GM19455 (cell line): ENCODE data around the gene NR5A2.
"Not testable (repeated sequence)": the region's sequence is repeated elsewhere in the genome, so short reads cannot be mapped to it uniquely, and the experiment has no call there.

Source experiments
- ATAC-seq: cut with Tn5 transposase; IDR thresholded peaks from one replicate; pipeline ENCODE4 v1.9.1; 2021; ENCODE audit not compliant: unreplicated experiment

Gene NR5A2

DNA sequence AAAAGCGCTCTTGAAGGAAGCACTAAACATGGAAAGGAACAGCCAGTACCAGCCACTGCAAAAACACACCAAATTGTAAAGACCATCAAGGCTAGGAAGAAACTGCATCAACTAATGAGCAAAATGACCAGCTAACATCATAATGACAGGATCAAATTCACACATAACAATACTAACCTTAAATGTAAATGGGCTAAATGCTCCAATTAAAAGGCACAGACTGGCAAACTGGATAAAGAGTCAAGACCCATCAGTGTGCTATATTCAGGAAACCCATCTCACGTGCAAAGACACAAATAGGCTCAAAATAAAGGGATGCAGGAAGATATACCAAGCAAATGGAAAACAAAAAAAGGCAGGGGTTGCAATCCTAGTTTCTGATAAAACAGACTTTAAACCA, 159.8 kb downstream of the NR5A2 start:
- ATAC-seq, result not testable (repeated sequence)

DNA sequence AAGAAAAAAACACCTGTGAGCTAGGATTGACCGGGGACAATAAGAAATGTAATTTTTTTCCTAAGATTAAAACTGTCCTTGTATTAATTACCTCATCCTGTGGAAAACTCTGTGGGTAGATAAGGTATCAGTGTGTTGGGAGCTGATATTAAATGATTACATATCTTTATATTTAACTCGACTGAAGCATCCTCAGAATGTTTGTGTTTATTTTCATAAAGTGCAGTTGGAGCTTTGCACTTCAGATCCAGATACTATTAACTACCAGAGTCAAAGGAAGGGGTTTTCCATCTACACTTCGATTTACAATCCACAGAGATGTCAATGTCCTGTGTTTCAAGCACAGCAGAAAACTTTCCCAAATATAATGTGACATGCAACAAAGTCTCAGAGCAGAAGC, 164.5 kb downstream of the NR5A2 start:
- ATAC-seq, result no peak

DNA sequence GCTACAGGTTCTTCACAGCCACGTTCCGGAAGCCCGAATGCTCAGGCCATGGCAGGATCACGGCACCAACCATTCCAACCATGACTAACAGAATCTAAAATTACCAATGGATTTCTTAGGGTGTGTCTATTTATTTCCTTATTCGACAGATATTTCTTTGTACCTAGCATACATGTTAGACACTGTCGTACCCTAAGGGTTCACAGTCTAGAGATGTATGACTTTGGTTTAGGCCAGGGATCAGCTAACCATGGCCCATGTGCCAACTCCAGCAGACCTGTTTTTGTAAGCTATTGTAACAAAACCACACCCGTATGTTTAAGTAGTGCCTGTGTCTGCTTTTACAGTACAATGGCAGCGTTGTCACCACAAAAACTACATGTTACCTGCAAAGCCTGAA, 167.0 kb downstream of the NR5A2 start:
- ATAC-seq, result no peak

DNA sequence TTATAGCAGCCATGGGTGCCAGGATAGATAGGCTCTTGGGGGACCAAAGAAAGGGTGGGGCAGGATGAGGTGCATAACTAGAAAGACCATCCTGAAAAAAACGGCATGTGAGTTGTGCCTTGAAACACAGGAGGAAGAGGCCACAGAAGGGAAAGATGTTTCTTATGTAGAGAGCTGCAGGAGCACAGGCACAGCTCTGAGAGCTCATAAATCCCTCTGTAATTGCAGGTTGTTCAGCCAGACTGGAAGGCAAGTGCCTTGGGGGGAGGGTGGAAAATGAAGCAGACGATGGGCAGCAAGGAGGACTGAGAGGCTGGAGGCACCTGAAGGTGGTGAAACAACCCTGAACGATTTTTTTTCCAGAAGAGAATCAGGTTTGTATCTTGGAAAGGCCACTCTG, 170.7 kb downstream of the NR5A2 start:
- ATAC-seq, result no peak

DNA sequence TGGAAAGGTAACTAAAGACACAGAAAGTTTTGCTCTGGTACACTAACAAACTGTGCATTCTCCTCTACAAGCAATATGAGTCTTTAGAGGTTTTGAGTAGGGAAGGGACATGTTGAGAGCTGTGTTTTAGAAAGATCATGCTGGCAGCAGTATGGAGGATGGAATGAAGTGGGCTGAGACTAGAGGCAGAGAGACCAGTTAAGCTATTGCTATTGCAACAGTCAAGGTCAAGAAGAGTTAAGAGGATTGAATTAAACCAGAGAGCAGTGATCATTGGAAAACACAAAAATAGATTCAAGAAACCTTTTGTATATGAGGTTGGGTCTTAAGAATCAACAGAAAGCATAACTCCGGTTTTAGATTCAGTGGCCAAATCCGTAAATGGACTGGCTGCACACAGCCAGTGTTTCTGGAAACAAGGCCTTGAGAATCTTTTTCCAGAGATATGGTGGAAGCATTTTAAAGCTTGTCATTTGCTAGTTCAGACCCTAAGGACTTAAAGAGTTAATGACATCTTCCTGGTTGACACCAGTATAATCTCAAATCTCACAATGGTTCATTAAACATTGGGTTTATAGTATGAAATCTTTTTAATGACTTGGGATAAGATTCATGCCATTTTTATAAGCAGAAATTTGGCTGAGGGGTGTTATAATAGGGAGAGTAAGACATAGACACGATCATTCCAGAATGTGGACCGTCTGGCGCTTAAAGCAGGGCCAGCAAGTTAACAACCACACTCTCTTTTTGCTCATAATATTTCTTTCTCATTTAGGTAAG, 177.9 kb downstream of the NR5A2 start:
- no peak for ATAC-seq

DNA sequence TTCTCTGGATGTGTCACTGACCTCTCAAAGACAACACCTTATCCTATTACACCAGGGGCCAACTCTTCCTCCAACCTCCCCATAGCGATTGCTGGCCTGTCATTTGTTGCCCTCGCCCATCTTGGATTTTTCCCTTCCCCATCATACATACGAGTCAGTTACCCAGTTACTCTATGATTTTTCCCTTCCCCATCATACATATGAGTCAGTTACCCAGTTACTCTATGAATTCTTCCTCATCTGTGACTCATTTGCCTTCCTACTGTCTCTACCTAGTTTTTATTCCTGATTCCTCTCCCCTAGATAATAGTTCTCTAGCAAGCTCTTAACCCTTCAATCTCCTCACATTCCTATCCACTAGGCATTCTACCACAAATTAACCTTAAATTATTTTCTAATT, 178.8 kb downstream of the NR5A2 start:
- no peak for ATAC-seq

DNA sequence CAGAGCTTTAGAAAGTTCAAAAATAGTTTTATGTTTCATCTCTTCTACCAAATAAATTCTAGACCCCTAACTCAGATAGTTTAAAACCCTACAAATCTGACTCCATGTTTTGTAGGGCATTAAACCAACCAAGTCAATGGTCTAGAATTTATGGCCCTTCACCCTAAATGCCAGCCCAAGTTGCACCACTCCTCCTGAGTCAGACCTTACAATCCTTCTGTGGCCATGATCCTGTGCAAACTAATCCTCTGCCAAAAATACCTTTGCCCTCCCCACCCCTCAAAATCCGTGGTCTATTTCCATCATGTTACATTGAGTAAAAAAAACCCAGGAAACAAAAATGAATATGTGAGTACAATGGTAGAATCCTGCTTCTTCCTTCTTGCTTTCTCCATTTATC, 179.3 kb downstream of the NR5A2 start:
- ATAC-seq, result no peak

DNA sequence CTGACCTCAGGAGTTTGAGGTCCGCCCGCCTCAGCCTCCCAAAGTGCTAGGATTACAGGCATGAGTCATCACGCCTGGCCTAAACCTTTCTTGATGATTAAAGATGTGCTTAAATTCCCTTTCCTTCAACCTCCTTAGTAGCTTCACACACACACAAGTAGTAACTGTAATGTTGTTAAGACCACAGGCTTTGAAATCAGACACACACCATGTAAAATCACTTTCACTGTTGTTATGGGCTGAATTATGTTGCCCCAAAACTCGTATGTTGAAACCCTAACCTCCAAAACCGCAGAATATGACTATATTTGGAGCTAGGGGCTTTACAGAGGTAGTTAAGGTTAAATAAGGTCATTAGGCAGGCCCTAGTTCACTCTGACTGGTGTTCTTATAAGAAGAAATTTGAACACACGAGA, 180.2 kb downstream of the NR5A2 start:
- ATAC-seq, result no peak

DNA sequence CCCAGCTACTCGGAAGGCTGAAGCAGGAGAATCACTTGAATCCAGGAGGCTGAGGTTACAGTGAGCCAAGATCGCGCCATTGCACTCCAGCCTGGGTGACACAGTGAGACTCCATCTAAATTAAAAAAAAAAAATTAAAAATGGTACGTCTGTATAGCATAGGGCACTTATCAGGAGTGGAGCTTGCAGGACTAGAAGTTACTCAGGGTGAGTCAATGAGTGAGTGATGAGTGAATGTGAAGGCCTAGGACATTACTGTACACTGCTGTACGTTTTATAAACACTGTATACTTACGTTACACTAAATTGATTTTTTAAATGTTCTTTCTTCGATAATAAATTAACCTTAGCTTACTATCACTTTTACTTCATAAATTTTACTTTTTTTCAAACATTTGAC, 183.6 kb downstream of the NR5A2 start:
- no peak for ATAC-seq

DNA sequence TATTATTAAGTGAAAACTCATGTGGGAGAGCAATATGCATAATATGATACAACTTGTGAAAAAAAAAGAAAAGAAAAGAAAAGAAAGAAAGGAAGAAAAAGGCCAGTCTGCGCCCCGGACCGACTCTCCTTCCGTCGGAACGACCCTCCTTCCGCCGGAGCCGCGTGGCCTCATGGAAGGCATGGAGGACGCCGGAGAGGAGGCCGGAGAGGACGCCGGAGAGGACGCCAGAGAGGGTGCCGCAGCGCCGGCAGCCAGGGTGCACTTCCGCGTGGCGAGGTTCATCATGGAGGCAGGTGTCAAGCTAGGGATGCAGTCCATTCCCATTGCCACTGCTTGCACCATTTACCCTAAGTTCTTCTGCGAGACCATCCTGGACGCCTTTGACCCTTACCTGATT, 185.9 kb downstream of the NR5A2 start:
- ATAC-seq, result no peak

DNA sequence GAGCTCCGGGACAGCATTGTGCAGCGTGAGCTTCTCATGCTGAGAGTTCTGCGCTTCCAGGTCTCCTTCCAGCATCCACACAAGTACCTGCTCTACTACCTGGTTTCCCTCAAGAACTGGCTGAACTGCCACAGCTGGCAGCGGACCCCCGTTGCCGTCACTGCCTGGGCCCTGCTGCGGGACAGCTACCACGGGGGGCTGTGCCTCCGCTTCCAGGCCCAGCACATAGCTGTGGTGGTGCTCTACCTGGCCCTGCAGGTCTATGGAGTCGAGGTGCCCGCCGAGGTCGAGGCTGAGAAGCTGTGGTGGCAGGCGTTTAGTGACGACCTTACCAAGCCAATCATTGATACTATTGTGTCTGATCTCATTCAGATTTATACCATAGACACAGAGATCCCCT, 186.4 kb downstream of the NR5A2 start:
- ATAC-seq, result no peak

DNA sequence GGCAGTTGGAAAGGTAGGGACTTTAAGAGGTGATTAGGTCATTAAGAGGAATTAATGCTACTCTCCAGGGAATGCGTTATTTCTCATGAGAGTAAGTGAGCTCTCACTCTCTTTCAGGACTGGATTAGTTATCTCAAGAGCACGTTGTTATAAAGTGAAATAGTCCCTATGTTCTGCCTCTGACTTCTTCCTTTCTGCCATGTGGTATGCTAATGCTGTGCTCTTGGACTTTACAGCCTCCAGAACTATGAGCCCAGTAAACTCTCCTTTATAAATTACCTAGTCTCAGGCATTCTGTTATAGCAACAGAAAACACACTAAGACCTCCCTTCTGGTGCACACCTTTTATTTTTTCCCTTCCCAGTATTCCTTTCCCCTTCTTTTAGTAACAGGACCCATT, 187.8 kb downstream of the NR5A2 start:
- no peak for ATAC-seq

DNA sequence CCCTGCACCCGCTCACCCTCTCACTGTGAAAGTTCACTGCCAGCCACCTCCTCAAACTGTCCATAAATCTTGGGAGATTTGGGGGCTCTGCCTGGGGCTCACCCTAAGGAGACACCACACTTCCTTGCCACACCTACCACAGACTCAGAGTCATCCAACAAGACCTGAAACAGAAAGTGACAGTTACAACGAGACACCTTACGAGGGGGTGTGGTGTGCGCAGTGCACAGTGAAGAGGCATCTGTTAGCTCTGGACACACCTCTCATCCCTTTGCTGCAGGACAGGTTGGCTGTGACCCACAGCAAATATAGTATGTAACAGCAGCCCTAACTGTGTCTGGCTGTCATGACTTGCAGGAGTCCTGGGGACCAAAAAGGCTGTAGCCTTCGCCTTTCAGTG, 190.2 kb downstream of the NR5A2 start:
- no peak for ATAC-seq

DNA sequence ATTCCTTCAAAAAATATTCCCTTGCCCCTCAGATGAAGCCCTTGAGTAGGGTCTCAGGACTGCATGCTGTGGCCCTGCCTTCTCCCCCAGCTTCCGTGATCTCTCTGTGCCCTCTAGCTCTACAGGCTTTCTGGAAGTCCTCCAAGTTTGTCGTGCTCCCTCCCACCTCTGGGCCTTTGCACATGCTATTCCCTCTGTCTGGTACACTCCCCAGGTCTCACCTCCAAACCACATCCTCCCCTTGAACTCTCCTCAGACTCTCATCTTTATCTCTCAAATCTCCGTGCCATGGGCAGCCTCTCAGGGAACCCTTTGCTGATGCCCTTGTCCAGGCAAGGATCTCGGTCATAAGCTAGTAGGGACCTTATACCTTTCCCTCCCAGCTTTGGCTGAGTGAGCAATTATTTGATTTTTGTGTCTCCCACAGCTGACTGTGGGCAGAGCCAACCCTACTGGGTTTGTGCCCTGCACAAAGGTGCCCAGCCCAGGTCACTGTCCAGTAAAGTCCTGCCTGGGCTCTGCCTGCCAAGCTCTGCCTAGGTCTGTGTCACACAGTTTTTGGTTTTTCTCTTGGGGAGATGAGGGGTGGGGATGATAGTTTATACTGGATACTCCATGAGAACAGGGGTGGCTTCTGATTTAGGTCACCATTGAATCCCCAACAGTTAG, 194.2 kb downstream of the NR5A2 start:
- ATAC-seq, result no peak

DNA sequence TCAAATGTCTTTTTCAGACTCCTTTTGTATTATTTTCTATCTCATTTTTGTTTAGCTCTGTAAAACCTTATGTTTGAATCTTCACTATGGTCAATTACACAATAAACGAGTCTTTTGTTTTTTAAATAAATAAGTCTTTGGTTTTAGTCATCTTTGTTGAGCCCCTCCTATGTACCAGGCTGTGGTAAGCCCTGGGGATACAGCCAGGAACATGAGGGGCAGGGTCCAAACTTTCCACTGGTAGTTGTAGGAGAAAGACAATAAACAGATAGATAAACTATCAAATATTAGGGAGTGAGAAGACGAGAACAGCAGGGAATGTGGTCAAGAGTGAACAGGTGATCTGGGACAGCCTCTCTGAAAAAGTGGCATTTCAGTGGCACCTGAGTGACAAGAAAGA, 195.7 kb downstream of the NR5A2 start:
- no peak for ATAC-seq

DNA sequence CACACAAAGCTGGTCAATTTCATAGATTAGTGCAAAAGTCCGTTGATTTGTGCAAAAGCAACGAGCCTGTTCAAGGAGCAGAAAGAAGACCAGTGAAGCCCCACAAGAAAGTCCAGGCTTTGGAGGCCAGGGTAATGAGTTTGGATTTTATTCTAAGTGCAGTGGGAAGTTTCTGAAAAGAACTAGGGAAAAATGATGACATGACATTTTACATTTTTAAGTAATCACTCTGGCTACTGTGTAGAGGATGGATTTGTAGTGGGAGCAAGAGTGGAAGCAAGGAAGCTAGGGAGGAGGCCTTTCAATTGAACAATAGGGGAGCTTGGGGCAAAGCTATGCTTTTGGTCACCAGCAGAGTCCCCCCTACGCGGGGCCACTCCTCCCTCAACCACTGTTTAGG, 196.1 kb downstream of the NR5A2 start:
- ATAC-seq, result no peak

DNA sequence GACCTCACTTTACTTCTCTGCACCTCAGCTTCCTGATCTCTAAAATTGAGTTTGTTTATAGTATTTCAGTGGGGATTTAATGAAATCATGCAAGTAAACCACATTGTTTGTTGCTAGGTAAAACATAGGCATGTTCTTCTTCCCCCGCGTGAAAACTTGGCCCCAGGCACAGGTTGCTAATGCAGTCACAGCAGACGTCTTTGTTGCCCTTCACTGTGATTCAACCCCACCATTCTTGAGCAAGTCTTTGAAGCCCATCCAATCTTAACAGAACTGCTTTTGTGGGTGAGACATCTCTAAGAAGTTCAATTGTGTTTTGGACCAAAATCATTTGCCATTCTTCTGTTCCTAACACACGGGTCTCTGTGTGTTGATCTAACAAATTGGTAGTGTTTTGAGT, 196.8 kb downstream of the NR5A2 start:
- no peak for ATAC-seq

DNA sequence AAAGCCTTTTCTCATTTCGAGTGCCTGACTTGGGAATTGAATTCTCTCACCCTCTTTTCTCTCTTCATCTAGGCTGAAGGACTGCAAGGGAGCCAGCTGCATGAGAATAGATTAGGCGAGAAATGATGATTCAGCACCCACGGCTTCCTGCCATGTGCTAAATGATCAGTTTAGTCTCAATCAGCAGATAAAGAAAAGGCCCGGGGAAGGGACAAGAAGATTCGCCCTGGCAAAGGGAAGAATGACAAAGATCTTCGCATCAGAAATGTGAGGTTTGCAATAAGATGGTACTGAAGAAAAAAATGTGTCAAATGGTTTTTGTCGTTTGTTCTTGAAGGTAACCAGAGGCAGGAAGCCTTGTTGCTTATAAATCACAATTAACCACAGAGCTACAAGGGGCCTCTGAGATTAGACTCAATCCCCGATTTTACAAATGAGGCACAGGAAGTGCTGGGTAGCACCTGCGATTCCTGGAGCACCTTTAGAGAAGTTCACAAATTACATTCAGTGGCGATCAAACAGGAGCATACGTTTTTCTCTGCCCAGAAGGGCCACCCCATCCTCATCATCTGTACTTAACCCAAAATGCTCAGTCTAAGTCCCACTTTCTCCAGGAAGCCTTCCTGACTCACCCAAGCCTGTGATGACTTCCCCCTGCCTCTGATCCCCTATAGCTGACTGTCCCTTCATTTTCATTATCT, 198.9 kb downstream of the NR5A2 start:
- ATAC-seq, result no peak

DNA sequence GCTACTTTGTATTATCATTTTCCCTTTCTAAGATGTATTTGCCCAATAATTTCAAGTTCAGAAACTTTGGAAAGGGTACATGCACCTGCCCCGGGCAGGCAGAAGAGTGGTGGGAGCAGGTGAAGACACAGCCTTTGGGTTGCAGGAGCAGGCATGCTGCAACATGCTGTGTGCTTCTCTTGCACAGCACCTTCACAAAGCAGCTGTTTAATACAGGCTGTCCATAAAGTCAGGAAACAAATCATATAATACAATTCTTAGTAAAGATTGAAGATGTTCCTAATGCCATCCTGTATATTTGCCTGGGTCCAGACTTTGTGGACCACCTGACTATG, 199.4 kb downstream of the NR5A2 start:
- ATAC-seq, result no peak
